Stomach (tissue), 4 donors: Measurements from ENCODE around the gene CDC42BPB.

Source experiments
- EP300 ChIP-seq: sonication (generic); formaldehyde crosslinking; IDR thresholded peaks from one replicate; pipeline ENCODE4 v1.6.1; 2017; ENCODE audit warnings: antibody characterized with exemption
- POLR2A ChIP-seq, 4 donors: fragments of 450-650 bp; IDR thresholded peaks; one replicate each; pipeline ENCODE4 v1.6.1; 2016; ENCODE audit warnings: antibody characterized with exemption in 4 of 4, control low read depth in 2 of 4, mild to moderate bottlenecking in 1 of 4, moderate library complexity in 1 of 4
- TF ChIP-seq, protein P1 (sequence below), 7 experiments: fragments of 450-650 bp in 4 of 7; fragments of 200-600 bp in 3 of 7; sonication (generic) in 3 of 7; IDR thresholded peaks; one replicate each; pipeline ENCODE4 v1.5.1; 2016 to 2019; ENCODE audit warnings: antibody characterized with exemption in 7 of 7, control low read depth in 2 of 7, mild to moderate bottlenecking in 1 of 7

- TF ChIP-seq, protein P1, sequence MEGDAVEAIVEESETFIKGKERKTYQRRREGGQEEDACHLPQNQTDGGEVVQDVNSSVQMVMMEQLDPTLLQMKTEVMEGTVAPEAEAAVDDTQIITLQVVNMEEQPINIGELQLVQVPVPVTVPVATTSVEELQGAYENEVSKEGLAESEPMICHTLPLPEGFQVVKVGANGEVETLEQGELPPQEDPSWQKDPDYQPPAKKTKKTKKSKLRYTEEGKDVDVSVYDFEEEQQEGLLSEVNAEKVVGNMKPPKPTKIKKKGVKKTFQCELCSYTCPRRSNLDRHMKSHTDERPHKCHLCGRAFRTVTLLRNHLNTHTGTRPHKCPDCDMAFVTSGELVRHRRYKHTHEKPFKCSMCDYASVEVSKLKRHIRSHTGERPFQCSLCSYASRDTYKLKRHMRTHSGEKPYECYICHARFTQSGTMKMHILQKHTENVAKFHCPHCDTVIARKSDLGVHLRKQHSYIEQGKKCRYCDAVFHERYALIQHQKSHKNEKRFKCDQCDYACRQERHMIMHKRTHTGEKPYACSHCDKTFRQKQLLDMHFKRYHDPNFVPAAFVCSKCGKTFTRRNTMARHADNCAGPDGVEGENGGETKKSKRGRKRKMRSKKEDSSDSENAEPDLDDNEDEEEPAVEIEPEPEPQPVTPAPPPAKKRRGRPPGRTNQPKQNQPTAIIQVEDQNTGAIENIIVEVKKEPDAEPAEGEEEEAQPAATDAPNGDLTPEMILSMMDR (IDR thresholded peaks at IDR 0.05) = no peak
- no peak for TF ChIP-seq EP300
- no peak for TF ChIP-seq POLR2A (IDR thresholded peaks at IDR 0.05)
Observed at GRCh38 chr14:102986810-102987579, 70.4 kb downstream of the CDC42BPB start.
